Gastrocnemius medialis (tissue), 4 donors: ENCODE measurements around the gene EOMES.

Experiments
- POLR2A ChIP-seq, 2 donors: fragments of 450-650 bp; IDR thresholded peaks; one replicate each; pipeline ENCODE4 v1.6.1; 2017; ENCODE audit warnings: antibody characterized with exemption in 2 of 2, mild to moderate bottlenecking in 2 of 2, moderate library complexity in 2 of 2
- TF ChIP-seq, protein P1 (sequence below), 5 experiments: fragments of 450-650 bp in 3 of 5; fragments of 200-600 bp in 2 of 5; sonication (generic) in 2 of 5; IDR thresholded peaks in 4 of 5; conservative IDR thresholded peaks in 1 of 5; 1 replicate in 4 of 5; 2 replicates in 1 of 5; pipeline ENCODE4 v1.5.1; 2016 to 2019; ENCODE audit warnings: antibody characterized with exemption in 5 of 5, mild to moderate bottlenecking in 3 of 5, moderate library complexity in 3 of 5

DNA sequence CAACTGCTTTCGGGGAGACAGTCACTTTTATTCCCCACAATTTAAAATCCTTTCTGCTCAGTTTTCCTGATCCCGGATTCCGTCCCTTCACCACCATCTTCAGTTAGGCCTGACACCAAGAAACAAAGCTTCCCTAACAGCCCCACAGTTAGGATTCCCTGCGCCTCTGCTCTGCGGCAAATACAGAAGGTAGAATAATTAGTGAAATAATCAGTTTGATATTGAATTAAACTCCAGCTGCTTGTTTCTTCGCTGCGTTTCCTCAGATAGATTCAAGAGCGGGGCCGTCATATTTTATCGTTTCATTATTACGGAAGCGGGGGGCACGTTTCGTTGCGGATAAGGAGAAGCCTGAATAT is 1.3 kb upstream of the EOMES start:
- TF ChIP-seq, protein P1, sequence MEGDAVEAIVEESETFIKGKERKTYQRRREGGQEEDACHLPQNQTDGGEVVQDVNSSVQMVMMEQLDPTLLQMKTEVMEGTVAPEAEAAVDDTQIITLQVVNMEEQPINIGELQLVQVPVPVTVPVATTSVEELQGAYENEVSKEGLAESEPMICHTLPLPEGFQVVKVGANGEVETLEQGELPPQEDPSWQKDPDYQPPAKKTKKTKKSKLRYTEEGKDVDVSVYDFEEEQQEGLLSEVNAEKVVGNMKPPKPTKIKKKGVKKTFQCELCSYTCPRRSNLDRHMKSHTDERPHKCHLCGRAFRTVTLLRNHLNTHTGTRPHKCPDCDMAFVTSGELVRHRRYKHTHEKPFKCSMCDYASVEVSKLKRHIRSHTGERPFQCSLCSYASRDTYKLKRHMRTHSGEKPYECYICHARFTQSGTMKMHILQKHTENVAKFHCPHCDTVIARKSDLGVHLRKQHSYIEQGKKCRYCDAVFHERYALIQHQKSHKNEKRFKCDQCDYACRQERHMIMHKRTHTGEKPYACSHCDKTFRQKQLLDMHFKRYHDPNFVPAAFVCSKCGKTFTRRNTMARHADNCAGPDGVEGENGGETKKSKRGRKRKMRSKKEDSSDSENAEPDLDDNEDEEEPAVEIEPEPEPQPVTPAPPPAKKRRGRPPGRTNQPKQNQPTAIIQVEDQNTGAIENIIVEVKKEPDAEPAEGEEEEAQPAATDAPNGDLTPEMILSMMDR (IDR thresholded peaks at IDR 0.05 in 4 of 5, conservative IDR thresholded peaks at IDR 0.05 in 1 of 5): no peak
- no peak for TF ChIP-seq POLR2A (IDR thresholded peaks at IDR 0.05)
